GM19240 (cell line): Measurements from ENCODE around the gene MFSD12.
"Not testable (repeated sequence)": the region's sequence is repeated elsewhere in the genome, so short reads cannot be mapped to it uniquely, and the experiment has no call there.

ENCODE experiments used
- DNase-seq: peaks from one replicate; pipeline ENCODE4 v3.0.0; 2011; ENCODE audit warnings: low spot score; ENCODE audit not compliant: insufficient read length

The MFSD12 gene

DNA sequence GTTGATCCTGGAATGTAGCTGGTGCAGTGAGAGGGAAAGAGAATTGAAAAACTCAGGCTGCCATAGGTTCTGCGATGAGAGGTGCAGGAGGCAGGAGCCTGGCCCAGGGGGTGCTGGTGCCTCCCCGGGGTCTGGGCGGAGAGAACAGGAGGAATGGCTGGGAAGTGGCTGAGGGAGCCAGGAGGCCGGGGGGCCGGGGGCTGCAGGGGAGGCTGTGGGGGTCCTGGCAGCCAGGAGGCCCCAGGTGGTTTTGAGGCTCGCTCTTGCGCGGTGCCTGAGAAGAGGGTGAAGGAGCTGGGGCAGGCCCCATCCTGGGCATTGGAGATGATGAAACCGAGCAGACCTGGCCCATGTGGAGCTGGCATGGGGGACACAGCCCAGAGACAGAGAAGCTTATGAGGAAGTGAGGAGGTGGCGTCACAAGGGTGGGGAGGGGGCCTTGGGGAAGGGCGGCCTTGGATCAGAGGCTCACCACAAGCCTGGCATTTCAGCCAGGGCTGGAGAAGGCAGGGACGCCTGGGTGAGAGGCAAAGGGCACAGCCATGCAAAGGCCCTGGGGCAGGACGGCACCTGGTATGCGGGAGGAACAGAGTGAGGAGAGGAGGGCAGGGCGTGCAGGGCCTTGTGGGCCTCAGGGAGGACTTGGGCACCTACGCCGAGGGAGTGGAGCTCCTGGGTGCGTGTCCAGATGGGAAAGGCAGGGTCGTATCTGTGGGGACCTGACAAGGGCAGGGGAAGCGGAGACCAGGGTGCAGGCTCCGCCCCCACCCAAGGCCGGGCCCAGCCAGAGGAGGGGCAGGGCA, 19.7 kb downstream of the MFSD12 start:
- DNase-seq, result no peak

- no peak for DNase-seq
Observed at GRCh38 chr19:3537101-3537437, 20.3 kb downstream of the MFSD12 start.

GRCh38 chr19:3536429-3537100, 20.8 kb downstream of the MFSD12 start:
- no peak for DNase-seq

GRCh38 chr19:3535981-3536380, 21.4 kb downstream of the MFSD12 start:
- DNase-seq, result no peak

DNA sequence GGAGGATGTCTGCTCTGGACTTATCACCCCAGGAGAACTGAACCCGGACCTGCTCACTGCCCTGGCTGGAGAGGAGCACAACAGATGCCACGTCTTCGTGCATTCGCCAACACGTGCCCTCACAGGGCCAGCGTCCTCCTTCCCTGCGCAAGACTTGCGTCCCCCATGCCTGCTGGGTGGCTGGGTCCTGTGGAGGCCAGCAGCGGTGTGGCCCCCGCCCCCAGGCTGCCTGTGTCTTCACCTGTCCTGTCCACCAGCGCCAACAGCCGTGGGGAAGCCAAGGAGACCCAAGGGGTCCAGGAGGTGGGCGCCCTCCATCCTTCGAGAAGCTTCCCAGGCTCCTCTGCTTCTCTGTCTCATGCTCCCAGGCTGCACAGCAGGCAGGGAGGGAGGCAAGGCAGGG, 21.8 kb downstream of the MFSD12 start:
- no peak for DNase-seq

GRCh38 chr19:3535235-3535535, 22.2 kb downstream of the MFSD12 start:
- DNase-seq, result no peak

- no peak for DNase-seq
Observed at GRCh38 chr19:3534375-3535234, 22.8 kb downstream of the MFSD12 start.

- DNase-seq, result no peak
Observed at GRCh38 chr19:3533563-3534216, 23.7 kb downstream of the MFSD12 start.

GRCh38 chr19:3533033-3533432, 24.4 kb downstream of the MFSD12 start:
- DNase-seq, result no peak

- DNase-seq, result no peak
Observed at GRCh38 chr19:3532154-3532786, 25.1 kb downstream of the MFSD12 start.

- no peak for DNase-seq
Observed at GRCh38 chr19:3531716-3532115, 25.7 kb downstream of the MFSD12 start.

- no peak for DNase-seq
Observed at GRCh38 chr19:3530389-3530788, 27.0 kb downstream of the MFSD12 start.

DNA sequence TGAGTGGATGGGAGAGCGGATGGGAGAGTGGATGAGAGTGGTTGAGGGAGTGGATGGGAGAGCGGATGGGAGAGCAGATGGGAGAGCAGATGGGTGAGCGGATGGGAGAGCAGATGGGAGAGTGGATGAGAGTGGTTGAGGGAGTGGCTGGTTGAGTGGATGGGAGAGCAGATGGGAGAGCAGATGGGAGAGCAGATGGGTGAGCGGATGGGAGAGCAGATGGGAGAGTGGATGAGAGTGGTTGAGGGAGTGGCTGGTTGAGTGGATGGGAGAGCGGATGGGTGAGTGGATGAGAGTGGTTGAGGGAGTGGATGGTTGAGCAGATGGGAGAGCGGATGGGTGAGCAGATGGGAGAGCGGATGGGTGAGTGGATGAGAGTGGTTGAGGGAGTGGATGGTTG, 28.1 kb downstream of the MFSD12 start:
- DNase-seq, result not testable (repeated sequence)

GRCh38 chr19:3528539-3529211, 28.7 kb downstream of the MFSD12 start:
- no peak for DNase-seq

DNA sequence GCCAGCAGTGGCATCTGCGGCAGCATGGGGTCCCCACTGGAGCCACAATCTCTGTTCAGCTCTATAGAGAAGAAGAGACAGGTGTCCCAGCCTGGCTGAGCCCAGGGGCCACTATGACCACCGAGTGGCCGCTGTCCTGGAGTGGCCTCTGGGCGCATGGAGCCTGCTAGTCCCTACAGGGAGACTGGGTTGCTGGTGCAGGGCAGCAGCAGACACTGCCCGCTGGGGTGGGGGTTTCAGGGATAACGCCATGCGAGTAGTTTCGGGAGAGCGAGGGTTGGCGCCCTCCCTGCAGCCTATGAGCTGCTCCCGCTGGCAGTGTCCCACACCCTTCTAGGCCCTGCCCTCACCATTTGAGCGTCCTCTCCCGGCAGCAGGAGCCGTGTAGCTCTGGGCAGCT, 29.3 kb downstream of the MFSD12 start:
- DNase-seq, result no peak

GRCh38 chr19:3527238-3527910, 30.0 kb downstream of the MFSD12 start:
- no peak for DNase-seq

DNA sequence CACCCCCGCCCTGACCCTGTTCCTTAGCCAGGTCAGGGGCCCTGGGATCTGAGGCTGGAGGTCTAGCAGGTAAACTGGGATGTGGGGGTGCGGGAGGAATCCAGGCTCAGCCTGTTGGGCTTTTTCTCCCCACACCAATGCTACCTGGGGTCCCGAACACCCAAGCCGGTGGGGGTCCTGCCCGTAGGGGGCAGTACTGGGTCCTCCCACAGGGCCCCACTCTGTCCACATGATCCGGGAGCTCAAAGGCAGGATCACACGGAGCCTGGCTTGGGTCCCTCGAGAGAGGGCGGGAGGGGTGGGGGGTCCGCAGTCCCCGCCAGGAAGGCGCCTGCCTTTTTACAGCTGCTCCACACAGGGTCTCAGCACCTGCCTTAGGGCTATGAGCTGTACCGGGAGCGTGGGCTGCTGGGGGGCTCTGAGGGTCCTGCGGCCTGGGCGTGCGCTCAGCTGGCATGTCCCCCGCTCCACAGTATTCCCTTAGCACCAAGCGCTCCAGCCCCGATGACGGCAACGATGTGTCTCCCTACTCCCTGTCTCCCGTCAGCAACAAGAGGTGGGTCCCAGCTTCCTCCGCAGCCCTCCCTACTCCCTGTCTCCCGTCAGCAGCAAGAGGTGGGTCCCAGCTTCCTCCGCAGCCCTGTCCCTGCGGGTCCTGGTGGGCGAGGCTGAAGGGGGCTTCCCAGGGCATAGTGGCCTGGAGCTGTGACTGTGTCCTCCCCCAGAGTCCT, 30.7 kb downstream of the MFSD12 start:
- DNase-seq, result no peak

- no peak for DNase-seq
Observed at GRCh38 chr19:3524904-3525451, 32.4 kb downstream of the MFSD12 start.
